H1 (cell line): ENCODE results near the gene TK1. TPM values are rescaled to one million over a fixed set of nuclear protein-coding genes. Genes with fewer than 3 reads are reported as not detected.

Experiments
- CTCF ChIA-PET: fragments of 300-600 bp; sonication (Branson Sonifier 250); formaldehyde crosslinking; loops from one replicate; lab custom pipeline; 2021; ENCODE audit not compliant: partially characterized antibody; lab: Charles Lee
- POLR2A ChIA-PET: fragments of 300-600 bp; sonication (Branson Sonifier 250); formaldehyde crosslinking; loops from one replicate; lab custom pipeline; 2021; ENCODE audit warnings: inconsistent platforms; ENCODE audit not compliant: partially characterized antibody; lab: Charles Lee
- DNase-seq, 2 experiments: peaks; one replicate each; pipeline versions ENCODE4 v3.0.0 to v3.0.0-alpha.2; 2010 to 2022; ENCODE audit warnings: low spot score in 2 of 2, low read depth in 1 of 2, mixed read lengths in 1 of 2
- FAIRE-seq: peaks from 2 replicates; lab custom pipeline; 2011; peaks lifted over from hg19 to GRCh38; lab: Jason Lieb, UNC
- H2AFZ ChIP-seq: 2 replicates; pipeline ENCODE4 v1.8.1; 2012; ENCODE audit warnings: low read length, inconsistent platforms
- H2AK5ac ChIP-seq: 2 replicates; pipeline ENCODE4 v1.6.1; 2013; ENCODE audit warnings: low read depth, low read length
- H2BK120ac ChIP-seq: replicated peaks from 2 replicates; pipeline ENCODE3; 2013; ENCODE audit warnings: low read depth, low read length, inconsistent platforms
- H2BK12ac ChIP-seq: 2 replicates; pipeline ENCODE4 v1.6.1; 2013; ENCODE audit warnings: low read depth, low read length
- H2BK15ac ChIP-seq: 2 replicates; pipeline ENCODE4 v1.6.1; 2013; ENCODE audit warnings: low read length
- H2BK20ac ChIP-seq: 2 replicates; pipeline ENCODE4 v1.6.1; 2013; ENCODE audit warnings: low read length
- H2BK5ac ChIP-seq: 2 replicates; pipeline ENCODE4 v1.6.1; 2013; ENCODE audit warnings: low read depth, low read length
- H3K14ac ChIP-seq: 2 replicates; pipeline ENCODE4 v1.6.1; 2013; ENCODE audit warnings: inconsistent platforms; ENCODE audit not compliant: insufficient read length
- H3K18ac ChIP-seq: 2 replicates; pipeline ENCODE4 v1.6.1; 2013; ENCODE audit warnings: low read length; ENCODE audit errors: extremely low read depth
- H3K23ac ChIP-seq: 2 replicates; pipeline ENCODE4 v1.6.1; 2013; ENCODE audit warnings: inconsistent platforms; ENCODE audit not compliant: insufficient read length
- H3K23me2 ChIP-seq: 2 replicates; pipeline ENCODE4 v1.6.1; 2013; ENCODE audit warnings: low read depth, low read length
- H3K27ac ChIP-seq: 2 replicates; pipeline ENCODE4 v1.6.1; 2011; ENCODE audit warnings: low read depth, low read length, inconsistent platforms
- H3K27me3 ChIP-seq, 4 experiments: replicated peaks in 1 of 4; 1 replicate in 1 of 4; 2 replicates in 3 of 4; pipeline versions ENCODE4 v1.6.1 to v1.8.1; 2011 to 2013; ENCODE audit warnings: low read length in 3 of 4, mild to moderate bottlenecking in 3 of 4, inconsistent platforms in 2 of 4, mixed read lengths in 2 of 4, moderate library complexity in 1 of 4; ENCODE audit not compliant: control insufficient read depth in 3 of 4, insufficient read depth in 3 of 4; ENCODE audit errors: extremely low read depth in 1 of 4
- H3K36me3 ChIP-seq, 4 experiments: 2 replicates each; pipeline versions ENCODE4 v1.6.1 to v1.8.1; 2011 to 2013; ENCODE audit warnings: mild to moderate bottlenecking in 4 of 4, low read length in 3 of 4, moderate library complexity in 2 of 4, control low read depth in 1 of 4, inconsistent platforms in 1 of 4; ENCODE audit not compliant: insufficient read depth in 4 of 4, control insufficient read depth in 2 of 4
- H3K4ac ChIP-seq: replicated peaks from 2 replicates; pipeline ENCODE3; 2013; ENCODE audit warnings: low read length, low read depth, mixed read lengths, inconsistent platforms; ENCODE audit not compliant: insufficient read length
- H3K4me1 ChIP-seq, 4 experiments: replicated peaks in 1 of 4; 1 replicate in 1 of 4; 2 replicates in 3 of 4; pipeline versions ENCODE4 v1.6.1 to v1.8.1; 2011 to 2013; ENCODE audit warnings: low read length in 3 of 4, inconsistent platforms in 2 of 4, mixed read lengths in 1 of 4; ENCODE audit not compliant: insufficient read depth in 4 of 4, control insufficient read depth in 3 of 4
- H3K4me2 ChIP-seq, 2 experiments: 2 replicates each; pipeline versions ENCODE4 v1.6.1 to v1.8.1; 2011 to 2013; ENCODE audit warnings: low read depth in 2 of 2, low read length in 2 of 2, control low read depth in 1 of 2, inconsistent platforms in 1 of 2, mild to moderate bottlenecking in 1 of 2; ENCODE audit not compliant: insufficient read depth in 1 of 2
- H3K4me3 ChIP-seq, 4 experiments: fragments of 200-600, 300-600 bp in 1 of 4; sonication (generic), shearing (Covaris generic), sonication (Bioruptor Twin) in 1 of 4; 2 replicates each; pipeline versions ENCODE4 v1.5.1 to v1.8.1; 2011 to 2016; ENCODE audit warnings: low read length in 4 of 4, low read depth in 3 of 4, control low read depth in 2 of 4, inconsistent platforms in 2 of 4, mild to moderate bottlenecking in 2 of 4, mixed read lengths in 1 of 4, moderate library complexity in 1 of 4; ENCODE audit not compliant: insufficient read depth in 2 of 4; ENCODE audit errors: extremely low read depth in 1 of 4
- H3K56ac ChIP-seq: replicated peaks from 2 replicates; pipeline ENCODE3; 2013; ENCODE audit warnings: low read depth, mild to moderate bottlenecking, mixed read lengths, low read length, inconsistent platforms; ENCODE audit not compliant: insufficient read length
- H3K79me1 ChIP-seq: 2 replicates; pipeline ENCODE4 v1.6.1; 2013; ENCODE audit warnings: low read depth, low read length, control low read depth
- H3K79me2 ChIP-seq, 2 experiments: 2 replicates each; pipeline versions ENCODE4 v1.6.1 to v1.8.1; 2012 to 2013; ENCODE audit warnings: low read length in 2 of 2, mild to moderate bottlenecking in 2 of 2, inconsistent platforms in 1 of 2; ENCODE audit not compliant: insufficient read depth in 2 of 2, control insufficient read depth in 1 of 2
- H3K9ac ChIP-seq, 4 experiments: replicated peaks in 1 of 4; 1 replicate in 1 of 4; 2 replicates in 3 of 4; pipeline versions ENCODE4 v1.6.1 to v1.8.1; 2011 to 2013; ENCODE audit warnings: low read depth in 3 of 4, low read length in 3 of 4, control low read depth in 2 of 4, mild to moderate bottlenecking in 2 of 4, moderate library complexity in 2 of 4, inconsistent platforms in 1 of 4; ENCODE audit errors: extremely low read depth in 1 of 4
- H3K9me3 ChIP-seq, 2 experiments: 2 replicates each; pipeline versions ENCODE4 v1.6.1 to v1.8.1; 2012 to 2013; ENCODE audit warnings: mild to moderate bottlenecking in 2 of 2, moderate library complexity in 2 of 2, control low read depth in 1 of 2, inconsistent platforms in 1 of 2, low read depth in 1 of 2, low read length in 1 of 2, mixed read lengths in 1 of 2; ENCODE audit not compliant: insufficient read depth in 2 of 2
- H4K20me1 ChIP-seq, 2 experiments: replicated peaks in 1 of 2; 2 replicates each; pipeline versions ENCODE3 to v1.8.1; 2011 to 2013; ENCODE audit warnings: inconsistent platforms in 2 of 2, low read length in 2 of 2, mild to moderate bottlenecking in 1 of 2; ENCODE audit not compliant: insufficient read depth in 2 of 2, control insufficient read depth in 1 of 2
- H4K5ac ChIP-seq: 2 replicates; pipeline ENCODE4 v1.6.1; 2013; ENCODE audit warnings: low read length, low read depth, mixed read lengths, inconsistent platforms; ENCODE audit not compliant: insufficient read length
- H4K8ac ChIP-seq: 2 replicates; pipeline ENCODE4 v1.8.0; 2013; ENCODE audit warnings: mild to moderate bottlenecking, moderate library complexity, low read length, inconsistent platforms; ENCODE audit not compliant: insufficient read depth; ENCODE audit errors: extremely low read depth
- H4K91ac ChIP-seq: replicated peaks from 2 replicates; pipeline ENCODE3; 2013; ENCODE audit warnings: low read length, mixed read lengths, inconsistent platforms; ENCODE audit not compliant: insufficient read length
- ATF2 ChIP-seq: IDR thresholded peaks from 2 replicates; pipeline ENCODE4 v1.6.1; 2012; ENCODE audit warnings: low read length, inconsistent platforms
- CEBPB ChIP-seq: IDR thresholded peaks from 2 replicates; pipeline ENCODE4 v1.6.1; 2012; ENCODE audit warnings: low read depth, low read length
- GABPA ChIP-seq: IDR thresholded peaks from 2 replicates; pipeline ENCODE4 v1.6.1; 2011; ENCODE audit warnings: mild to moderate bottlenecking, low read length, moderate library complexity, borderline replicate concordance; ENCODE audit not compliant: insufficient read depth
- SIRT6 ChIP-seq: IDR thresholded peaks from one replicate; pipeline ENCODE4 v1.7.1; 2012; ENCODE audit warnings: low read length, inconsistent platforms
- SP4 ChIP-seq: IDR thresholded peaks from 2 replicates; pipeline ENCODE4 v1.6.1; 2012; ENCODE audit warnings: low read length, inconsistent platforms
- WGBS, 2 experiments: shearing (Covaris generic) in 1 of 2; methylation state at CpG; one replicate each; pipeline versions ENCODE4 v1.1.6 to v1.1.7; 2013 to 2015; ENCODE audit warnings: low lambda C conversion rate in 2 of 2, mixed read lengths in 2 of 2, inconsistent platforms in 1 of 2, low coverage in 1 of 2, missing lambda C conversion rate in 1 of 2; ENCODE audit not compliant: insufficient replicate concordance in 2 of 2, insufficient coverage in 1 of 2, insufficient read length in 1 of 2; ENCODE audit errors: extremely low coverage in 1 of 2, missing lambda C conversion rate in 1 of 2; 5-methylcytosine and 5-hydroxymethylcytosine counted together
- polyA plus RNA-seq, 7 experiments: library from polyadenylated mRNA; depleted of rRNA in 3 of 7; stranded (reverse) in 5 of 7; unstranded in 2 of 7; fragments of >200 nt in 5 of 7; fragments of 200-250 nt in 2 of 7; gene quantifications; 1 replicate in 5 of 7; 2 replicates in 1 of 7; 4 replicates in 1 of 7; pipeline versions ENCODE4 v1.2.1 to v1.2.3, GENCODE V29; 2011 to 2013; ENCODE audit warnings: missing spikeins in 2 of 7, mixed read lengths in 2 of 7
- total RNA-seq: library from RNA; stranded (reverse); fragmentation: NEBNext Ultra II Directional; extraction: Animal tissue kit (Norgen Biotek cat#: 25700); gene quantifications from 2 replicates; pipeline ENCODE4 v1.2.1, GENCODE V29; 2021

Gene TK1
- total and polyA plus RNA-seq, 2 of the 8 experiments (the other 6 are each of a cell fraction or from before 2014, with no cell fraction given) = 66.9 to 147 TPM

DNA sequence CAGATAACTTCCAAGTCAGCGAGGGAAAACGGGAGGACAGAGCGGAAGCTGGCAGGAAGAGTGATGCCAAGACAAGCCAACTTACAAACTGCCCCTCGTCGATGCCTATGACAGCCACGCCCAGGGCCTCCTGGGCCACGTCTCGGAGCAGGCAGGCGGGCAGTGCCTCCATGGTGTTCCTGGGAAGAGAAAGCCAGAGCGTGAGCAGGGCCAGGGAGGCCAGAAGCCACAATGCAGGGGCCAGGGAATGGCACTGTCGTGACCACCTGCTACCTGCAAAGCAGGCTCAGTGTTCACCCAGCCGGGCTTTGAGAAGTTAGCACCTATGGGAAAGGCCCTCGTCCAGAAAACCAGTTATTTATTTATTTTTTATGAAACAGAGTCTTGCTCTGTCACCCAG is 4.3 kb downstream of the TK1 start:
- no peak overlapping the region for H2BK120ac ChIP-seq
- no peak for TF ChIP-seq SIRT6
- TF ChIP-seq GABPA = no peak
- TF ChIP-seq ATF2 = no peak
- no peak for TF ChIP-seq SP4
- TF ChIP-seq CEBPB = no peak

More for the DNA sequence above, 4.3 kb downstream of the TK1 start:
- no peak overlapping the region for H2BK12ac ChIP-seq
- no peak overlapping the region for H4K8ac ChIP-seq
- H3K27ac ChIP-seq = no peak overlapping the region
- DNase-seq (no peak), FAIRE-seq (no peak)
- ChIA-PET POLR2A (interaction anchor here (0.7 to 7.3 kb wide), 6 partner anchors 8 to 90 kb away, joined by 3 to 67 read pairs (median 8); partner anchors contain the start of gene TMC8), CTCF (interaction anchor here (0.7 to 6.9 kb wide), 5 partner anchors 17 to 1176 kb away, joined by 3 to 65 read pairs (median 4); no protein-coding TSS in a partner anchor)
- H3K4me1 ChIP-seq = peaks cover 0 to 13% (median 3%) of the 10 kb centered on the region in 4 experiments; a peak in 6 of 7 replicates
- no peak overlapping the region for H3K18ac ChIP-seq
- H2BK15ac ChIP-seq = no peak overlapping the region
- no peak overlapping the region for H3K56ac ChIP-seq
- peaks cover 26 to 71% (median 50%) of the 10 kb centered on the region in 4 experiments for H3K36me3 ChIP-seq
- no peak overlapping the region for H3K14ac ChIP-seq
- H3K4me2 ChIP-seq = no peak overlapping the region
- H2AK5ac ChIP-seq = no peak overlapping the region
- 95% methylated on average over 13 of the region's 13 CpGs; no CpG with 5 or more reads in 1 of the 2 experiments for WGBS, 2 experiments
- H3K23me2 ChIP-seq = peaks cover 4% of the 10 kb centered on the region
- peaks cover 10% of the 10 kb centered on the region in 2 experiments for H4K20me1 ChIP-seq
- no peak overlapping the region for H3K4ac ChIP-seq
- H2AFZ ChIP-seq = no peak overlapping the region
- H2BK5ac ChIP-seq = no peak overlapping the region
- H4K5ac ChIP-seq = no peak overlapping the region
- H3K27me3 ChIP-seq = no peaks in the 10 kb centered on the region; a peak in 1 of 7 replicates
- H3K9ac ChIP-seq = no peak overlapping the region
- peaks cover 10% of the 10 kb centered on the region for H3K79me1 ChIP-seq
- no peak overlapping the region for H3K23ac ChIP-seq
- H3K9me3 ChIP-seq = no peaks in the 10 kb centered on the region
- no peak overlapping the region for H3K4me3 ChIP-seq
- no peak overlapping the region for H4K91ac ChIP-seq
- no peak overlapping the region for H2BK20ac ChIP-seq
- peaks cover 0 to 26% of the 10 kb centered on the region in 2 experiments; a peak in 3 of 4 replicates for H3K79me2 ChIP-seq
